Body of pancreas (tissue), 4 donors: ENCODE results near the gene MAN1A2. TPM values are rescaled to one million over a fixed set of nuclear protein-coding genes. Genes with fewer than 3 reads are reported as not detected.

Experiments
- ATAC-seq: fragments of 150-250 bp; one replicate; pipeline ENCODE4 v1.9.1; 2016
- DNase-seq, 4 donors: peaks; one replicate each; pipeline ENCODE4 v3.0.0-alpha.2; 2019
- H3K27ac ChIP-seq, 4 donors: fragments of 200-600 bp; sonication (generic); 1 replicate in 3 of 4; 2 replicates in 1 of 4; pipeline versions ENCODE4 v1.5.1 to v1.6.1; 2016 to 2019; ENCODE audit warnings: mild to moderate bottlenecking in 1 of 4, mixed read lengths in 1 of 4, moderate library complexity in 1 of 4
- H3K27me3 ChIP-seq, 2 donors: fragments of 200-600 bp; sonication (generic); one replicate each; pipeline ENCODE4 v1.6.0; 2016; ENCODE audit warnings: mild to moderate bottlenecking in 1 of 2
- H3K36me3 ChIP-seq, 2 donors: fragments of 200-600 bp; sonication (generic); replicated peaks in 1 of 2; 2 replicates each; pipeline ENCODE4 v1.5.1; 2016; ENCODE audit warnings: low read depth in 2 of 2; ENCODE audit not compliant: insufficient read depth in 1 of 2
- H3K4me1 ChIP-seq: fragments of 200-600 bp; sonication (generic); one replicate; pipeline ENCODE4 v1.6.0; 2016
- H3K4me3 ChIP-seq, 2 donors: fragments of 200-600 bp; sonication (generic); 1 replicate in 1 of 2; 2 replicates in 1 of 2; pipeline ENCODE4 v1.5.1; 2016 to 2019
- H3K9me3 ChIP-seq, 3 donors: fragments of 200-600 bp; sonication (generic); 1 replicate in 2 of 3; 2 replicates in 1 of 3; pipeline ENCODE4 v1.5.1; 2016
- POLR2A ChIP-seq, 3 donors: fragments of 450-650 bp; IDR thresholded peaks; one replicate each; pipeline ENCODE4 v1.6.1; 2016; ENCODE audit warnings: antibody characterized with exemption in 3 of 3, mild to moderate bottlenecking in 2 of 3
- WGBS, 2 donors: methylation state at CpG; one replicate each; pipeline ENCODE4 v1.1.5; 2017; 5-methylcytosine and 5-hydroxymethylcytosine counted together
- intact Hi-C: fragments of 100-400 bp; cut with DNase I; formaldehyde crosslinking; loops from one replicate; pipeline ENCODE4 v1.15.1; 2023
- total RNA-seq, 2 donors: library from RNA; depleted of rRNA; stranded (reverse); fragments of >200 nt; gene quantifications; one replicate each; pipeline ENCODE4 v1.1.0, GENCODE V29; 2016
- TF ChIP-seq, protein P1 (sequence below), 7 experiments: fragments of 450-650 bp in 4 of 7; fragments of 200-600 bp in 3 of 7; sonication (generic) in 3 of 7; IDR thresholded peaks; one replicate each; pipeline ENCODE4 v1.5.1; 2016 to 2019; ENCODE audit warnings: antibody characterized with exemption in 7 of 7

The MAN1A2 gene
- total RNA-seq, 2 donors from 2014 or later, result 37.9 to 54.4 TPM

DNA sequence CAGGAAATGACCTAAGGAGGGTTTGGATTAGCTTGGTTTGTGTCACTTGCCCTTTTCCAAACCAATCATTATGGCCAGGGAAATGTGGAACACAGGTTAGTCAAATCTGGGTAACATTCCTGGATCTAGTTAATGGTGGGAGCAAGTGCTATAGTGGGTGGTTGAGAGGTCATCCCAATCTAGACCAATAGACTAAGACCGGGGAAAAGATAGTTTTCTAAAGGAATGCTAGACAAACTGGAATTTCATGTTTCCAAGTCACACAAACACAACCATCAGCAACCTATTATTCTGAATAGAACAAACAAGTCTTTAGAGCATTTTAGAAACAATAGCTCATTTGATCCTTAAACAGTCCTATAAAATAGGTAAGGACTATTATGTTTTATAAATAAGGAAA is 4.3 kb upstream of the MAN1A2 start:
- Histone ChIP-seq H3K4me1 (peaks cover 12% of the 10 kb centered on the region), H3K9me3 (no peaks in the 10 kb centered on the region), H3K4me3 (no peak overlapping the region), H3K36me3 (no peaks in the 10 kb centered on the region), H3K27me3 (no peaks in the 10 kb centered on the region), H3K27ac (no peak overlapping the region)
- intact Hi-C loops, result no loop called here
- ATAC-seq (no peak), DNase-seq (no peak)
- TF ChIP-seq, protein P1, sequence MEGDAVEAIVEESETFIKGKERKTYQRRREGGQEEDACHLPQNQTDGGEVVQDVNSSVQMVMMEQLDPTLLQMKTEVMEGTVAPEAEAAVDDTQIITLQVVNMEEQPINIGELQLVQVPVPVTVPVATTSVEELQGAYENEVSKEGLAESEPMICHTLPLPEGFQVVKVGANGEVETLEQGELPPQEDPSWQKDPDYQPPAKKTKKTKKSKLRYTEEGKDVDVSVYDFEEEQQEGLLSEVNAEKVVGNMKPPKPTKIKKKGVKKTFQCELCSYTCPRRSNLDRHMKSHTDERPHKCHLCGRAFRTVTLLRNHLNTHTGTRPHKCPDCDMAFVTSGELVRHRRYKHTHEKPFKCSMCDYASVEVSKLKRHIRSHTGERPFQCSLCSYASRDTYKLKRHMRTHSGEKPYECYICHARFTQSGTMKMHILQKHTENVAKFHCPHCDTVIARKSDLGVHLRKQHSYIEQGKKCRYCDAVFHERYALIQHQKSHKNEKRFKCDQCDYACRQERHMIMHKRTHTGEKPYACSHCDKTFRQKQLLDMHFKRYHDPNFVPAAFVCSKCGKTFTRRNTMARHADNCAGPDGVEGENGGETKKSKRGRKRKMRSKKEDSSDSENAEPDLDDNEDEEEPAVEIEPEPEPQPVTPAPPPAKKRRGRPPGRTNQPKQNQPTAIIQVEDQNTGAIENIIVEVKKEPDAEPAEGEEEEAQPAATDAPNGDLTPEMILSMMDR (IDR thresholded peaks at IDR 0.05), result no peak
- no peak for TF ChIP-seq POLR2A (IDR thresholded peaks at IDR 0.05)
- WGBS, 2 donors, result 29 to 44% methylated on average over 1 of the region's 1 CpG

DNA sequence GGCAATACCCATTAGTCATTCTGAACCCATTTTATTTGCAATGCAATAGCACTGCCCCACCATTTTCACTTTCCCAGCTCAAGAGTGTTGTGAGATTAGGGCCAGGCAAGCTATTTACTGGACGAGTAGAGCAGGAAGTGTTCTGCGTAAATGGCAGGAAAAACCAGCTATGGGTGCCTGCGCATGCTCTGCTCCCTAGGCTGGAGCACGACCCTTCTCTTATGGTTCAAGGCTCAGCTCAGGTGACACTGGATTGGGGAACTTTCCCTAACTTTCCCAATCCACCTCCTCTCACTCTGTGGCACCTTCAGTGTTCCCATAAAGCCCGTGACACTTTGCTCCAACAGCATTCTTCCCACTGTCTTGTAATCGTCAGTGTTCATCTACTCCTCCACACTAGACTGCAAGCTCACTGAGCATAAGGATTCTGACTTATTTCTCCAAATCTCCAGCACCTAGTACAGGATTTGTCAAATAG is 3.6 kb upstream of the MAN1A2 start:
- Histone ChIP-seq H3K4me3 (no peak overlapping the region), H3K27ac (peak overlapping the region in 2 of 4 donors; percentile 4 to 11), H3K27me3 (no peaks in the 10 kb centered on the region), H3K9me3 (no peaks in the 10 kb centered on the region), H3K4me1 (peaks cover 12% of the 10 kb centered on the region), H3K36me3 (no peaks in the 10 kb centered on the region)
- intact Hi-C loops, result no loop called here
- DNase-seq, result peak in 1 of 4 donors; percentile 20
- 69 to 80% methylated on average over 6 of the region's 6 CpGs for WGBS, 2 donors
- ATAC-seq, result no peak
- no peak for TF ChIP-seq POLR2A (IDR thresholded peaks at IDR 0.05)
- TF ChIP-seq, protein P1 (IDR thresholded peaks at IDR 0.05), result no peak

DNA sequence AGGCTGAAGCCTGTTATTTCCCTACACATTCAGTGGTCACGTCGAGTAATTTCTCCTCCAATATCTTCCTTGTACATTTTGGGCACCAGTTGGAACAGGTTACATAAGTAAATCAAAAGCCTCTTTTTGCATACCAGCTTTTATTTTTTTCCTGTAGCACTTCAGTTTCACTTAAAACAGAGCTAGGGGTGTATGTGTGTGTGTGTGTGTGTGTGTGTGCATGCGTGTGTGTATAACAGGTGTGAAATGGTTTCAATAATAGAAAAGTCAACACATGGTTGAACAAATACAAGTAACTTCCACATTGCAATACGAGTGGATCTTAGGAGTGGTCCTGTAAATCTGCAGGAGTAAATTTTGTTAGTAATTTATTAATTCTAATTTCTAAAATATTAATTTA is 3.0 kb upstream of the MAN1A2 start:
- no peaks in the 10 kb centered on the region for H3K27me3 ChIP-seq
- no peak overlapping the region for H3K4me3 ChIP-seq
- intact Hi-C loops, result no loop called here
- H3K36me3 ChIP-seq, result no peaks in the 10 kb centered on the region
- H3K4me1 ChIP-seq, result peaks cover 12% of the 10 kb centered on the region
- no peak for ATAC-seq
- H3K27ac ChIP-seq, result peak overlapping the region in 1 of 4 donors; percentile 11
- TF ChIP-seq, protein P1 (IDR thresholded peaks at IDR 0.05), result no peak
- TF ChIP-seq POLR2A (IDR thresholded peaks at IDR 0.05), result no peak
- peak in 1 of 4 donors; percentile 42 for DNase-seq
- H3K9me3 ChIP-seq, result no peaks in the 10 kb centered on the region
- 32 to 38% methylated on average over 4 of the region's 4 CpGs for WGBS, 2 donors

DNA sequence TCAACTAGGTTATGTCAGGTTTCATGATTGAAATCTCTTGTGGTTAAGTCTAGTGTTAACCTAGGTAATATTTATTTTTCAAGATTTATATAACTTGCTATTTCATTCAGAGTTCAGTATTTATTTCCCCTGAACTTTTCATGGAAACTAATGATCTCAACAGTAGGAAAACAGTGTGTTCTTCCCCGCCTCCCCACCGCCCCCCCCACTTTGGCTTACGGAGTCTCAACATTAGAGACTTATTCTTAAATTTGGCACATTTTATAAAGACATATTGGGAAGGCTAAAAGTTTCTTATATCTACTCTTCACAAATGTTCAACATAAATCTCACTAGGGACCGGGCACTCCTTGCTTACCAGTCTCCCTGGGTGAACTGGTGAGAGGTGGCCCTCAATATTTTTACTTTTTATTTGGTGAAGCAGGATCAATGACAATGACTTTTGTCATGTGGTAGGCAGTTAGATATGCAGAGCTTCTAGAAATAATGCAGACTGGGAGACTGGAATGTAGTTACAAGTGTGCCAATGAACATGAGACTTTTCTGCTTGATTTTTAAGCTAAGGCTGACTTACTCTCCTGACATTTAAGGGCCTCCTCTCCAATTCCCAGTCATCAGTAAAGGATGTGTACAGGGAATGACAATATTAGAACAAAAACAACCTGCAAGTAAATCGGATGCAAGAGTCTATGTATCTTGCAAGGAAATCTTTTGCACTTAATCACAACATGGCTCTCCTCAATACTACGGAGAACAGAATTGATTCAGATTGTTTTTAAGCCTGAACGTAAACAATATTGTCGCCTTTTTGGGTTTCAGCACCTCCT is 1.7 kb upstream of the MAN1A2 start:
- Histone ChIP-seq H3K4me1 (peaks cover 12% of the 10 kb centered on the region), H3K27ac (peak overlapping the region; percentile 99), H3K27me3 (no peaks in the 10 kb centered on the region), H3K9me3 (no peaks in the 10 kb centered on the region), H3K36me3 (no peaks in the 10 kb centered on the region), H3K4me3 (peak overlapping the region in 1 of 2 donors; percentile 57)
- DNase-seq (peak in 2 of 4 donors; percentile 32 to 41), ATAC-seq (no peak)
- no peak for TF ChIP-seq POLR2A (IDR thresholded peaks at IDR 0.05)
- TF ChIP-seq, protein P1 (IDR thresholded peaks at IDR 0.05), result no peak
- WGBS, 2 donors, result 25 to 29% methylated on average over 8 of the region's 8 CpGs
- intact Hi-C loops, result no loop called here
